Activated T-cell treated with anti-CD3 and anti-CD28 coated beads, Interleukin-2, amount 50 U/mL, for 4 hours (primary cell): Measurements from ENCODE around the gene SERPINB2. TPM values are rescaled to one million over a fixed set of nuclear protein-coding genes. Genes with fewer than 3 reads are reported as not detected.
"Not testable (repeated sequence)": the region's sequence is repeated elsewhere in the genome, so short reads cannot be mapped to it uniquely, and the experiment has no call there.

Experiments
- ATAC-seq, 2 donors: fragments of 200-7000 bp; cut with Tn5 transposase; one replicate each; pipeline ENCODE4 v1.10.0; 2021
- DNase-seq: peaks from one replicate; pipeline ENCODE4 v3.0.0-alpha.2; 2020
- H3K27me3 Mint-ChIP-seq: one replicate; pipeline ENCODE4 v1.8.0; 2021; ENCODE audit warnings: low read depth, mixed read lengths
- H3K36me3 Mint-ChIP-seq: one replicate; pipeline ENCODE4 v1.8.0; 2022; ENCODE audit warnings: mixed read lengths; ENCODE audit not compliant: insufficient read depth
- H3K4me1 Mint-ChIP-seq: one replicate; pipeline ENCODE4 v1.8.0; 2021; ENCODE audit warnings: low read depth, mixed read lengths
- H3K4me3 Mint-ChIP-seq: one replicate; pipeline ENCODE4 v1.8.0; 2021; ENCODE audit warnings: mild to moderate bottlenecking, moderate library complexity, mixed read lengths
- H3K9me3 Mint-ChIP-seq: one replicate; pipeline ENCODE4 v1.8.0; 2021; ENCODE audit warnings: mixed read lengths
- total RNA-seq, 3 donors: library from RNA; stranded (reverse); gene quantifications; one replicate each; pipeline ENCODE4 v1.2.1, GENCODE V29; 2021

SERPINB2 gene
- total RNA-seq, 3 donors from 2014 or later: 0.78 to 1.5 (median 1.2) TPM

DNA sequence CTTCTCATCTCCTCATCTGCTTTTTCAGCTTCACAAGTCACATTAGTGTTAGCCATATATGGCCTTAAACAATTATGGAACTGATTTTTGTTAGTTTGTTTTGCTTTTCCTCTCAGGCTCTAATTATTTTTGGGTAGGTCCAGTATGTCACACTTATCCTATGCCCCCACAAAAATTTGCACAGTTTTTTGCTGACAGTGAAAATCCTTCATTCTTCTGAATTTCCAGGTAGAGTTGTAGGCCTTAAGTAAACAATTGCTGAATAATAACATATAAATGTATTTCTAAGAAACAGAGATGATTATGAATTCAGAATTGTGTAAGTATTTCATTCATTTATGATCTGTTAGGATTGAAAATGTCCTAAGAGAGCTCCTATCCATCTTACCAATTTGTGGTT lies 11.7 kb downstream of the SERPINB2 start:
- Mint-ChIP-seq H3K9me3 (no peaks in the 10 kb centered on the region), H3K4me3 (no peak overlapping the region), H3K36me3 (no peaks in the 10 kb centered on the region), H3K4me1 (no peaks in the 10 kb centered on the region), H3K27me3 (peaks cover 14% of the 10 kb centered on the region)
- DNase-seq (no peak), ATAC-seq (no peak)

DNA sequence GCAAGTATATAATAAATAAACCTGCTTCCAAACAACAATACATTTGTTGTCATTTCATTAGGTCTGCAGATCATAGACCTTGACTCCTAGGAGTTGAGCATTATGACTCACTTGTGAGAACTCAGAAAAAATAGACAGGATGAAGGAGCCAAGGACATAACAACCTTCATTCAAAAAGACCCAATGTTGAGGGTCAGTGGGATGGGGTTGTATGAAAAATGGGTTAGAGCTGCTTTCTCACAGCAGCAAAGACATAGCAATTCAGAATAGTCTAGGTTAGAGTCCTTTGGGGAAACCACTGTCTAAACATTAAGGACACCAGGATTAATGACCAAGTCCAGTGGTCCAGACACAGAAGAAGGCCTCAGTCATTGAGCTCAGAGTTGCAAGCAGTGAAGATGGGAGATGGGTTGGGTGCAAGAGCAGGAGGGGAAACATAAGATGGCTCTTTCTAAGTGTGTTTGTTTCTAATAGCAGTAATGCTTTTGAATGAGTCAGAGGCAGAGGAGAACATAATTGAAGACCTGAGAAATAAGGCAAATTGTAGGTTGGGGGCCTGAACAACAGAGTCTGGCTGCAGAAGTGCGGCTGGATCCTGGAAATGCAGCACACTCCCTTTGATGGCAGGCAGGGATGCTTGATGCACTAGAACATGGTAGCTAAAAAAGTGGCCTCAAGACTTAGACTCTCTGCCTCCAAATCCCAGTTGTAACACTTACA lies 16.5 kb downstream of the SERPINB2 start:
- peaks cover 9% of the 10 kb centered on the region for H3K27me3 Mint-ChIP-seq
- no peaks in the 10 kb centered on the region for H3K4me1 Mint-ChIP-seq
- H3K36me3 Mint-ChIP-seq: no peaks in the 10 kb centered on the region
- no peak overlapping the region for H3K4me3 Mint-ChIP-seq
- ATAC-seq: no peak
- no peaks in the 10 kb centered on the region for H3K9me3 Mint-ChIP-seq
- no peak for DNase-seq

DNA sequence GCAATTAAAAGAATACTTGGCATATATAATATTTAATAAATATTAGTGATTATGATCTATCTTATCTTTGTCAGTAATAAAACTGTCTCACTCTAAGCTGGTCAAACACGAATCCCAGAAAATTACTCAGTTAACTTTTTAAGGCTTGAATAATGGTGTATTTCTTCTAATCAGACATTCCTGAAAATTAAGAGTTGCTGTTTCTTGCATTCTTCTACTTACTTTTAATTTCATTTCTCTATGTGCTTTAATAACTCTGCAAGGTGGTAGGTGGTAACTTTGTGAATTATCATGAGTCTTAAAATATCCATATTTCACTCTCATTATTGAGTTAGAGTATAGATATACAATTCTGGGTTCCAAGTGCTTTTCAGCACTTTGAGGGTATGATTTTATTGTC lies 17.2 kb downstream of the SERPINB2 start:
- Mint-ChIP-seq H3K4me1 (no peaks in the 10 kb centered on the region), H3K9me3 (no peaks in the 10 kb centered on the region), H3K4me3 (no peak overlapping the region), H3K27me3 (peaks cover 9% of the 10 kb centered on the region), H3K36me3 (no peaks in the 10 kb centered on the region)
- no peak for ATAC-seq
- DNase-seq: no peak

DNA sequence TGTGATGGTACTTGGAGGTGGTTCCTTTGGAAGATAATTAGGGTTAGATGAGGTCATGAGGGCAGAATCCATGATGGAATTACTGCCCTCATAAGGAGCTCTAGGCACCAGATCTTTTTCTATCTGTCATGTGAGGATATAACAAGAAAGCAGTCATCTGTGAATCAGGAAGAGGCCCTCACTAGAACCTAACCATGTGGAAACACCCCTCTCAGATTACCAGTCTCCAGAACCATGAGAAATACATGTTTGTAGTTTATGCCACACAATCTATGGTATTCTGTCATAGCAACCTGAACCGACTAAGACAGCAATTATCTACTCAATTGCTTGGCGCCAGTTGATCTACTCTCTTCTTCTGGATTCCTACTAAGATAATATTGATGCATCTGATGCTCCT lies 17.9 kb downstream of the SERPINB2 start:
- Mint-ChIP-seq H3K4me1 (no peaks in the 10 kb centered on the region), H3K9me3 (no peaks in the 10 kb centered on the region), H3K36me3 (no peaks in the 10 kb centered on the region), H3K27me3 (peaks cover 8% of the 10 kb centered on the region), H3K4me3 (no peak overlapping the region)
- ATAC-seq (no peak), DNase-seq (no peak)

DNA sequence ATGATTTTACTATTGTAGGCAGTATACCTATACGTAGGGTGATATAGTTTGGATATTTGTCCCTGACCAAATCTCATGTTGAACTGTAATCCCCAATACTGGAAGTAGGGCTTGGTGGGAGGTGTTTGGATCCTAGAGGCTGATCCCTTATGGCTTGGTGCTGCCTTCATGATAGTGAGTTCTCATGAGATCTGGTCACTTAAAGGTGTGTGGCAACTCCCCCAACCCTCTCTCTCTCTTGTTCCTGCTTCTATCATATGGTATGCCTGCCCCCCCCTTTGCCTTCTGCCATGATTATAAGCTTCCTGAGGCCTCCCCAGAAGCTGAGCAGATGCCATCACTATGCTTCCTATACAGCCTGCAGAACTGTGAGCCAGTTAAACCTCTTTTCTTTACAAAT lies 18.6 kb downstream of the SERPINB2 start:
- Mint-ChIP-seq H3K36me3 (no peaks in the 10 kb centered on the region), H3K4me1 (no peaks in the 10 kb centered on the region), H3K27me3 (peaks cover 9% of the 10 kb centered on the region), H3K9me3 (no peaks in the 10 kb centered on the region), H3K4me3 (no peak overlapping the region)
- no peak for ATAC-seq
- no peak for DNase-seq

GRCh38 chr18:63907664-63908063 lies 20.2 kb downstream of the SERPINB2 start, which contains the start of gene SERPINB10:
SERPINB10 (plus strand) TSS chr18:63907958; CDS start chr18:63915511, 7,553 bp downstream.
- no peaks in the 10 kb centered on the region for H3K9me3 Mint-ChIP-seq
- peaks cover 16% of the 10 kb centered on the region for H3K27me3 Mint-ChIP-seq
- DNase-seq: no peak
- H3K4me3 Mint-ChIP-seq: no peak within 1 kb of the TSS
- ATAC-seq: no peak
- H3K4me1 Mint-ChIP-seq: no peaks in the 10 kb centered on the region
- no peaks in the 10 kb centered on the region for H3K36me3 Mint-ChIP-seq

GRCh38 chr18:63908858-63909257 lies 21.4 kb downstream of the SERPINB2 start:
- Mint-ChIP-seq H3K9me3 (no peaks in the 10 kb centered on the region), H3K36me3 (no peaks in the 10 kb centered on the region), H3K27me3 (peaks cover 19% of the 10 kb centered on the region), H3K4me1 (no peaks in the 10 kb centered on the region), H3K4me3 (no peak overlapping the region)
- DNase-seq (no peak), ATAC-seq (peak; percentile 23 to 28)

GRCh38 chr18:63909870-63910269 lies 22.4 kb downstream of the SERPINB2 start:
- DNase-seq (no peak), ATAC-seq (peak; percentile 46 to 56)
- H3K36me3 Mint-ChIP-seq: no peaks in the 10 kb centered on the region
- H3K9me3 Mint-ChIP-seq: no peaks in the 10 kb centered on the region
- H3K27me3 Mint-ChIP-seq: peaks cover 24% of the 10 kb centered on the region
- no peak overlapping the region for H3K4me3 Mint-ChIP-seq
- H3K4me1 Mint-ChIP-seq: no peaks in the 10 kb centered on the region

DNA sequence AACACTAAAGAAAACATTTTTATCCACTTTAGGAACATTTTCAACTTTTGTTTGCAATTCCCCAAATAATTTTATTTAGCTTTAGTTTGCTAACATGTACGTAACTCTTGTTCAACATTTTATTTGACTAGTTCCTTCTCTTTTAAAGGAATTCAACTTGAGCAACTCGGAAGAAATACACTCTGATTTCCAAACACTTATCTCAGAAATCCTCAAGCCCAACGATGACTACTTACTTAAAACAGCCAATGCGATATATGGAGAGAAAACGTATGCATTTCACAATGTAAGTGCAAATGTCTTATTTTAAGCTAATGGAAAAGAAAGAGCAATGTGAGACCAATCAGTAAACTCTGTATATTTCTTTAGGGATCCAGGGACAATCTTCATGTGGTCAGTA lies 30.3 kb downstream of the SERPINB2 start:
- ATAC-seq: no peak
- Mint-ChIP-seq H3K4me1 (no peaks in the 10 kb centered on the region), H3K4me3 (no peak overlapping the region), H3K9me3 (no peaks in the 10 kb centered on the region), H3K36me3 (no peaks in the 10 kb centered on the region), H3K27me3 (peaks cover 24% of the 10 kb centered on the region)
- DNase-seq: no peak

GRCh38 chr18:63922049-63922448 lies 34.5 kb downstream of the SERPINB2 start:
- no peaks in the 10 kb centered on the region for H3K36me3 Mint-ChIP-seq
- DNase-seq (no peak), ATAC-seq (no peak)
- no peaks in the 10 kb centered on the region for H3K4me1 Mint-ChIP-seq
- H3K27me3 Mint-ChIP-seq: peaks cover 28% of the 10 kb centered on the region
- no peaks in the 10 kb centered on the region for H3K9me3 Mint-ChIP-seq
- no peak overlapping the region for H3K4me3 Mint-ChIP-seq

GRCh38 chr18:63924551-63924950 lies 37.0 kb downstream of the SERPINB2 start:
- Mint-ChIP-seq H3K4me1 (no peaks in the 10 kb centered on the region), H3K9me3 (no peaks in the 10 kb centered on the region), H3K4me3 (no peak overlapping the region), H3K36me3 (no peaks in the 10 kb centered on the region), H3K27me3 (peaks cover 23% of the 10 kb centered on the region)
- ATAC-seq (no peak), DNase-seq (no peak)

DNA sequence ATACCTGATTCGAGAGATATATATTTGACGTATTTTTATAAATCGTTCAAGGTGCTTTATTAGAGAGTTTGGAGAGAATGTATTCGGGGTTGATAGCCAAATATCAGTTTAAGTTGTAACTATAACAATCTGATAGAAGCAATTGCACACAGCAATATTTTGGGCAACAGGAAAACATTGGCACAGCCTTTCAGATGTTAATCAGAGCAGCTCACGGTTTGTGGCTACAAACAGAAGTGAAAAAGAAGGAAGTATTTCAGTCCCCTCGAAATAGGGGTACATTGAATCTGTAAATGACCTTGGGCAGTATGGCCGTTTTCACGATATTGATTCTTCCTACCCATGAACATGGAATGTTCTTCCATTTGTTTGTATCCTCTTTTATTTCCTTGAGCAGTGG lies 40.8 kb downstream of the SERPINB2 start:
- no peaks in the 10 kb centered on the region for H3K9me3 Mint-ChIP-seq
- H3K4me1 Mint-ChIP-seq: no peaks in the 10 kb centered on the region
- ATAC-seq: no peak
- DNase-seq: no peak
- no peaks in the 10 kb centered on the region for H3K36me3 Mint-ChIP-seq
- H3K4me3 Mint-ChIP-seq: no peak overlapping the region
- H3K27me3 Mint-ChIP-seq: peaks cover 20% of the 10 kb centered on the region

- H3K4me1 Mint-ChIP-seq, H3K9me3 Mint-ChIP-seq, DNase-seq, H3K36me3 Mint-ChIP-seq, H3K4me3 Mint-ChIP-seq, ATAC-seq: not testable (repeated sequence)
- H3K27me3 Mint-ChIP-seq: peaks cover 13% of the 10 kb centered on the region
Measured at GRCh38 chr18:63929369-63929768, 41.9 kb downstream of the SERPINB2 start.

- Mint-ChIP-seq H3K27me3 (peaks cover 8% of the 10 kb centered on the region), H3K4me1 (no peaks in the 10 kb centered on the region), H3K4me3 (no peak overlapping the region), H3K9me3 (no peaks in the 10 kb centered on the region), H3K36me3 (no peaks in the 10 kb centered on the region)
- no peak for DNase-seq
- ATAC-seq: no peak
Measured at GRCh38 chr18:63930773-63931354, 43.4 kb downstream of the SERPINB2 start.
